ENCODE results near the gene KRTAP4-5.
"Not testable (repeated sequence)": the region's sequence is repeated elsewhere in the genome, so short reads cannot be mapped to it uniquely, and the experiment has no call there.

DNA sequence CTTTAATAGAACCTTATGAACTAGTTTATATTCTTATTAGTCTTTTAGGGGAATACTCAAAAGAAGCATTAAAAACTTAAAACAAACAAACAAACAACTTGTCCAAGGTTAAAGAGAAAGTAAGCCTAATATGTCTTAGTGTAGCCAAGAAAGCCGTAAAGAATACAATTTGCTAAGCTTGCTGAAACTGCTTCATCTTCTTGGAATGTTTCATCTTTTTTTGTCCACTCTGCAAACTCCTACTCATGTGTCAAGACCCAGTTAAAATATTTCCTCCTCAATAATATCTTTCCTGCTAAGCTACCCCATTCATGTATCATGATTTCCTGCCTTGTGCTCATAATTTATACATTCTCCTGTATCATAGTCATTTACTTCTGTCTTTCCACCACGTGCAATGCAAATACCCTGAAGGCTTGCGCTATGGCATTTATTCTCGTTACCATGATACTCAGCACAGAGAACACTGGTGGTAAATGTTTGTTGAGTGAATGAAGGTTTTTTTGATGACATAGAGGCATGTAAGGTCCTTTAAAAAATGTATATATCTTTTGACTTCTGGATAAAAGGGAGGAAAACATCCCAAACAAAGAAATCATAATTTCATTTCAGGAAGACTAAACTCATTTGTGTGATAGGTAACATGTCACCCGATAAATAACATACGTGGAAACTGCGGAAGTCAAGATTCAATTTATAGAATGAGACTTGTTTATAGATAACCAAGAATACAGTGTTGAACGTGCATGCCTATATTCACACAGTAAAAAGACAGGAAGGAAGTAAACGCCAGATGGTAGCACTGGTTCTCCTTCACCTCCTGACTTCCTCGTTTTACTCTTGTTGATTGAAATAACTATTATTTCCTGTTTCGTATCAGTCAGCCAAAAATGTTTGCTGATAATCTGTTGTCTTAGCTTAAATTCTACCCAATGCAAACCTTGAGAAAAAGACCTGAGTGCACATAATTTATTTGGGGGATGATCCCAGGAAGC, 29.6 kb downstream of the KRTAP4-5 start:
- TF ChIP-seq, protein P1, sequence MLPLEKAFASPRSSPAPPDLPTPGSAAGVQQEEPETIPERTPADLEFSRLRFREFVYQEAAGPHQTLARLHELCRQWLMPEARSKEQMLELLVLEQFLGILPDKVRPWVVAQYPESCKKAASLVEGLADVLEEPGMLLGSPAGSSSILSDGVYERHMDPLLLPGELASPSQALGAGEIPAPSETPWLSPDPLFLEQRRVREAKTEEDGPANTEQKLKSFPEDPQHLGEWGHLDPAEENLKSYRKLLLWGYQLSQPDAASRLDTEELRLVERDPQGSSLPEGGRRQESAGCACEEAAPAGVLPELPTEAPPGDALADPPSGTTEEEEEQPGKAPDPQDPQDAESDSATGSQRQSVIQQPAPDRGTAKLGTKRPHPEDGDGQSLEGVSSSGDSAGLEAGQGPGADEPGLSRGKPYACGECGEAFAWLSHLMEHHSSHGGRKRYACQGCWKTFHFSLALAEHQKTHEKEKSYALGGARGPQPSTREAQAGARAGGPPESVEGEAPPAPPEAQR (tag by site-specific recombination; IDR thresholded peaks at IDR 0.05) = not testable (repeated sequence)
- TF ChIP-seq ZBTB20 (tag by site-specific recombination; IDR thresholded peaks at IDR 0.05); CTCF (tag by site-specific recombination; IDR thresholded peaks at IDR 0.05); ZNF157 (tag by site-specific recombination; IDR thresholded peaks at IDR 0.05); ZEB2 (tag by site-specific recombination; IDR thresholded peaks at IDR 0.05); ZNF48 (tag by site-specific recombination; IDR thresholded peaks at IDR 0.05); YY1 (tag by site-specific recombination; IDR thresholded peaks at IDR 0.05); ZNF221 (tag by site-specific recombination; IDR thresholded peaks at IDR 0.05; ENCODE audit: borderline replicate concordance); GLI4 (tag by site-specific recombination; IDR thresholded peaks at IDR 0.05); ZNF449 (tag by site-specific recombination; IDR thresholded peaks at IDR 0.05); BCL11A (tag by site-specific recombination; IDR thresholded peaks at IDR 0.05; ENCODE audit: low read depth); ZNF645 (tag by site-specific recombination; IDR thresholded peaks at IDR 0.05); SP2 (tag by site-specific recombination; IDR thresholded peaks at IDR 0.05): not testable (repeated sequence)
- TF ChIP-seq, protein P2, sequence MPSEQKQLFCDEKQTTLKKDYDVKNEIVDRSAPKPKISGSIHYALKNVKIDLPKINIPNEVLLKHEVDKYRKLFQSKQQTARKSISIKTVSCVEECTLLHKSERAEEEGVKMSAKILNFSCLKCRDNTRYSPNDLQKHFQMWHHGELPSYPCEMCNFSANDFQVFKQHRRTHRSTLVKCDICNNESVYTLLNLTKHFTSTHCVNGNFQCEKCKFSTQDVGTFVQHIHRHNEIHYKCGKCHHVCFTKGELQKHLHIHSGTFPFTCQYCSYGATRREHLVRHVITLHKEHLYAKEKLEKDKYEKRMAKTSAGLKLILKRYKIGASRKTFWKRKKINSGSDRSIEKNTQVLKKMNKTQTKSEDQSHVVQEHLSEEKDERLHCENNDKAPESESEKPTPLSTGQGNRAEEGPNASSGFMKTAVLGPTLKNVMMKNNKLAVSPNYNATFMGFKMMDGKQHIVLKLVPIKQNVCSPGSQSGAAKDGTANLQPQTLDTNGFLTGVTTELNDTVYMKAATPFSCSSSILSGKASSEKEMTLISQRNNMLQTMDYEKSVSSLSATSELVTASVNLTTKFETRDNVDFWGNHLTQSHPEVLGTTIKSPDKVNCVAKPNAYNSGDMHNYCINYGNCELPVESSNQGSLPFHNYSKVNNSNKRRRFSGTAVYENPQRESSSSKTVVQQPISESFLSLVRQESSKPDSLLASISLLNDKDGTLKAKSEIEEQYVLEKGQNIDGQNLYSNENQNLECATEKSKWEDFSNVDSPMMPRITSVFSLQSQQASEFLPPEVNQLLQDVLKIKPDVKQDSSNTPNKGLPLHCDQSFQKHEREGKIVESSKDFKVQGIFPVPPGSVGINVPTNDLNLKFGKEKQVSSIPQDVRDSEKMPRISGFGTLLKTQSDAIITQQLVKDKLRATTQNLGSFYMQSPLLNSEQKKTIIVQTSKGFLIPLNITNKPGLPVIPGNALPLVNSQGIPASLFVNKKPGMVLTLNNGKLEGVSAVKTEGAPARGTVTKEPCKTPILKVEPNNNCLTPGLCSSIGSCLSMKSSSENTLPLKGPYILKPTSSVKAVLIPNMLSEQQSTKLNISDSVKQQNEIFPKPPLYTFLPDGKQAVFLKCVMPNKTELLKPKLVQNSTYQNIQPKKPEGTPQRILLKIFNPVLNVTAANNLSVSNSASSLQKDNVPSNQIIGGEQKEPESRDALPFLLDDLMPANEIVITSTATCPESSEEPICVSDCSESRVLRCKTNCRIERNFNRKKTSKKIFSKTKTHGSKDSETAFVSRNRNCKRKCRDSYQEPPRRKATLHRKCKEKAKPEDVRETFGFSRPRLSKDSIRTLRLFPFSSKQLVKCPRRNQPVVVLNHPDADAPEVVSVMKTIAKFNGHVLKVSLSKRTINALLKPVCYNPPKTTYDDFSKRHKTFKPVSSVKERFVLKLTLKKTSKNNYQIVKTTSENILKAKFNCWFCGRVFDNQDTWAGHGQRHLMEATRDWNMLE (tag by site-specific recombination; conservative IDR thresholded peaks at IDR 0.05; ENCODE audit: low read depth) = not testable (repeated sequence)
